GM23338 (cell line): ENCODE results near the gene GKN2. TPM values are rescaled to one million over a fixed set of nuclear protein-coding genes. Genes with fewer than 3 reads are reported as not detected.
"Not testable (repeated sequence)": the region's sequence is repeated elsewhere in the genome, so short reads cannot be mapped to it uniquely, and the experiment has no call there.

ENCODE experiments used
- ATAC-seq: fragments of 200-7000 bp; cut with Tn5 transposase; 3 replicates; pipeline ENCODE4 v1.9.1; 2020
- DNase-seq: peaks from one replicate; pipeline ENCODE4 v3.0.0-alpha.2; 2015; ENCODE audit warnings: low spot score
- H2AFZ ChIP-seq: fragments of 200-600 bp; sonication (generic); 2 replicates; pipeline ENCODE4 v1.8.0; 2016; ENCODE audit warnings: antibody characterized with exemption, mild to moderate bottlenecking, moderate library complexity
- H3F3A ChIP-seq: fragments of 200-600 bp; sonication (generic); replicated peaks from 2 replicates; pipeline ENCODE4 v1.8.0; 2017; ENCODE audit warnings: antibody characterized with exemption, mixed run types, low read depth
- H3K27ac ChIP-seq: fragments of 200-600 bp; sonication (generic); 2 replicates; pipeline ENCODE4 v1.6.1; 2016; ENCODE audit warnings: low read depth
- H3K27me3 ChIP-seq: fragments of 200-600 bp; sonication (generic); 2 replicates; pipeline ENCODE4 v1.8.0; 2016; ENCODE audit warnings: mild to moderate bottlenecking, mixed run types, moderate library complexity; ENCODE audit not compliant: insufficient read depth
- H3K36me3 ChIP-seq: fragments of 200-600 bp; sonication (generic); 2 replicates; pipeline ENCODE4 v1.8.0; 2016; ENCODE audit warnings: mild to moderate bottlenecking; ENCODE audit not compliant: insufficient read depth
- H3K4me1 ChIP-seq: fragments of 200-600 bp; sonication (generic); 2 replicates; pipeline ENCODE4 v1.8.0; 2016; ENCODE audit warnings: mild to moderate bottlenecking, moderate library complexity; ENCODE audit not compliant: insufficient read depth
- H3K4me2 ChIP-seq: fragments of 200-600 bp; sonication (generic); 2 replicates; pipeline ENCODE4 v1.7.1; 2017; ENCODE audit warnings: mixed run types
- H3K4me3 ChIP-seq: fragments of 200-600 bp; sonication (generic); 2 replicates; pipeline ENCODE4 v1.6.1; 2016; ENCODE audit warnings: mixed run types
- H3K79me2 ChIP-seq: fragments of 200-600 bp; sonication (generic); replicated peaks from 2 replicates; pipeline ENCODE4 v1.8.0; 2017; ENCODE audit warnings: mild to moderate bottlenecking; ENCODE audit not compliant: insufficient read depth
- H3K9me2 ChIP-seq: fragments of 200-600 bp; sonication (generic); 2 replicates; pipeline ENCODE4 v1.8.0; 2017; ENCODE audit not compliant: insufficient read depth
- H4K20me1 ChIP-seq: fragments of 200-600 bp; sonication (generic); replicated peaks from 2 replicates; pipeline ENCODE4 v1.8.0; 2017; ENCODE audit warnings: mild to moderate bottlenecking; ENCODE audit not compliant: insufficient read depth
- H3K27ac Mint-ChIP-seq: 2 replicates; pipeline ENCODE4 v1.8.0; 2020; ENCODE audit warnings: inconsistent platforms, mild to moderate bottlenecking, moderate library complexity, mixed read lengths
- H3K27me3 Mint-ChIP-seq: 3 replicates; pipeline ENCODE4 v1.8.0; 2022; ENCODE audit warnings: low read depth, mild to moderate bottlenecking, moderate library complexity, mixed read lengths, inconsistent platforms; ENCODE audit not compliant: insufficient read depth, poor library complexity
- H3K36me3 Mint-ChIP-seq: 3 replicates; pipeline ENCODE4 v1.8.0; 2021; ENCODE audit warnings: low read depth, mild to moderate bottlenecking, inconsistent platforms, moderate library complexity, mixed read lengths
- H3K4me1 Mint-ChIP-seq: 3 replicates; pipeline ENCODE4 v1.8.0; 2020; ENCODE audit warnings: mild to moderate bottlenecking, inconsistent platforms, mixed read lengths
- H3K4me3 Mint-ChIP-seq: 3 replicates; pipeline ENCODE4 v1.8.0; 2021; ENCODE audit warnings: moderate library complexity, mild to moderate bottlenecking, inconsistent platforms, mixed read lengths
- H3K9me3 Mint-ChIP-seq: 3 replicates; pipeline ENCODE4 v1.8.0; 2020; ENCODE audit warnings: moderate library complexity, mild to moderate bottlenecking, inconsistent platforms, mixed read lengths
- CTCF ChIP-seq, 2 experiments: fragments of 200-600 bp in 1 of 2; sonication (generic) in 1 of 2; conservative IDR thresholded peaks; 2 replicates each; pipeline versions ENCODE4 v1.5.1 to v1.6.1; 2016 to 2017; ENCODE audit warnings: antibody characterized with exemption in 2 of 2, low read depth in 2 of 2, mild to moderate bottlenecking in 2 of 2, moderate library complexity in 1 of 2
- EZH2phosphoT487 ChIP-seq: fragments of 200-600 bp; sonication (generic); IDR thresholded peaks from one replicate; pipeline ENCODE4 v1.8.1; 2018; ENCODE audit warnings: antibody characterized with exemption; ENCODE audit not compliant: unreplicated experiment
- ZNF462 ChIP-seq: fragments of 250-450 bp; sonication (Bioruptor Pico); IDR thresholded peaks from 2 replicates; pipeline ENCODE4 v1.5.0; 2020; ENCODE audit warnings: mild to moderate bottlenecking, moderate library complexity
- polyA plus RNA-seq: library from polyadenylated mRNA; unstranded; fragments of >200 nt; fragmentation: Nextera tagmentation; extraction: Ambion mirVana; gene quantifications from 2 replicates; pipeline ENCODE4 v1.2.1, GENCODE V29; 2016
- total RNA-seq: library from RNA; depleted of rRNA; stranded (reverse); fragments of >200 nt; shearing (Covaris generic); gene quantifications from 2 replicates; pipeline ENCODE4 v1.2.3, GENCODE V29; 2014
- TF ChIP-seq, protein P1 (sequence below): IDR thresholded peaks from 2 replicates; pipeline ENCODE4 v1.6.1; 2016; ENCODE audit warnings: antibody characterized with exemption

Gene GKN2
- total and polyA plus RNA-seq, 2 experiments from 2014 or later = not detected

GRCh38 chr2:68901199-68901514 lies 51.5 kb downstream of the GKN2 start (continued):
- TF ChIP-seq ZNF462 (CRISPR knock-in tag) (no peak), EZH2phosphoT487 (no peak)

DNA sequence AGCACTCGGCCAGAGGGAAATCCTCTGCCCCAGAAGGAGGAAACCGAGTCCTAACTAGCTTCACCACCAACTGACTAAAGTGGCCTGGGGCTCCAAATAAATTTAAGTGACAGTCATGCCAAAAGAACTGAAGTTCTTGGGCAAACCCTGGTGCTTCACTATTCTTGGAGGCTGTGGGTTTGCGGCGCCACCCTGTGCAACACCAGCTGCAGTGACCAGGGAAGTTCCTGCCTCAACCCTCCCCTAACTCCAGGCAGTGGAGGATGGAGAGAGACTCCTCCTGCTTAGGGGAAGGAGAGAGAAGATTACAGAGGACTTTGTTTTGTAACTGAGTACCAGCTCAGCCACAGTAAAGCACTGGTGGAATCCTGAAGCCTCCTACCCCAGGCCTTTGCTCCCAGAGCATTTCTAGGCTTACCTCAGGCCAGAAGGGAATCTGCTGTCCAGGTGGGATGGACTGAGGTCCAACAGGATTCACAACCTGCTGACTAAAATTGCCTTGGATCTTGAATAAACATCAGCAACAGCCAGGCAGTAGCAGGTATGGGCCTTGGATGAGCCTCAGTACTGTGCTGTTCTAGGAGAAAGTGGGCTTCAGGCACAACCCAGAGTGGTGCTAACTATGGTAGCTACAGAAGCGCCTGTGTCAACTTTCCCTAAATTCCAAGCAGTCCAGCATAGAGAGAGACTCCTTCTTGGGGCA lies 52.0 kb downstream of the GKN2 start:
- Histone ChIP-seq H3F3A (no peaks in the 10 kb centered on the region), H3K4me2 (no peak overlapping the region), H3K4me3 (no peak overlapping the region), H4K20me1 (no peaks in the 10 kb centered on the region), H2AFZ (peak overlapping the region; percentile 69; the same call in 1 of the 2 replicates), H3K9me2 (no peaks in the 10 kb centered on the region), H3K79me2 (no peaks in the 10 kb centered on the region), H3K27ac (no peak overlapping the region), H3K36me3 (no peaks in the 10 kb centered on the region), H3K4me1 (no peaks in the 10 kb centered on the region), H3K27me3 (no peaks in the 10 kb centered on the region)
- H3K9me3 Mint-ChIP-seq = peaks cover 15% of the 10 kb centered on the region
- H3K4me3 Mint-ChIP-seq = no peak overlapping the region
- TF ChIP-seq CTCF (conservative IDR thresholded peaks at IDR 0.05; ENCODE audit: low read depth in 2 of 2) = peak; percentile 9 to 58; a peak in 2 of 4 replicates
- TF ChIP-seq, protein P1, sequence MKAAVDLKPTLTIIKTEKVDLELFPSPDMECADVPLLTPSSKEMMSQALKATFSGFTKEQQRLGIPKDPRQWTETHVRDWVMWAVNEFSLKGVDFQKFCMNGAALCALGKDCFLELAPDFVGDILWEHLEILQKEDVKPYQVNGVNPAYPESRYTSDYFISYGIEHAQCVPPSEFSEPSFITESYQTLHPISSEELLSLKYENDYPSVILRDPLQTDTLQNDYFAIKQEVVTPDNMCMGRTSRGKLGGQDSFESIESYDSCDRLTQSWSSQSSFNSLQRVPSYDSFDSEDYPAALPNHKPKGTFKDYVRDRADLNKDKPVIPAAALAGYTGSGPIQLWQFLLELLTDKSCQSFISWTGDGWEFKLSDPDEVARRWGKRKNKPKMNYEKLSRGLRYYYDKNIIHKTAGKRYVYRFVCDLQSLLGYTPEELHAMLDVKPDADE = no peak
- H3K4me1 Mint-ChIP-seq = no peaks in the 10 kb centered on the region
- ATAC-seq (peak; percentile 76), DNase-seq (no peak)
- H3K36me3 Mint-ChIP-seq = peaks cover 7% of the 10 kb centered on the region; the same call in 2 of the 3 replicates
- no peak overlapping the region for H3K27ac Mint-ChIP-seq
- no peaks in the 10 kb centered on the region for H3K27me3 Mint-ChIP-seq

- not testable (repeated sequence) for ATAC-seq, H3K4me3 ChIP-seq, H3K27ac ChIP-seq, H3F3A ChIP-seq, H3K9me2 ChIP-seq, H3K36me3 Mint-ChIP-seq, H3K79me2 ChIP-seq, H4K20me1 ChIP-seq, H3K27ac Mint-ChIP-seq, DNase-seq, H3K4me1 Mint-ChIP-seq, H3K27me3 ChIP-seq, H3K36me3 ChIP-seq, H3K4me1 ChIP-seq, H3K9me3 Mint-ChIP-seq, H3K27me3 Mint-ChIP-seq, H3K4me2 ChIP-seq, H2AFZ ChIP-seq, H3K4me3 Mint-ChIP-seq
Measured at GRCh38 chr2:68895981-68896380, 56.7 kb downstream of the GKN2 start.
